ENCODE data around the gene KRTAP1-4. TPM values are rescaled to one million over a fixed set of nuclear protein-coding genes. Genes with fewer than 3 reads are reported as not detected.

Gene KRTAP1-4
- total RNA-seq, 4 donors from 2014 or later = not detected

DNA sequence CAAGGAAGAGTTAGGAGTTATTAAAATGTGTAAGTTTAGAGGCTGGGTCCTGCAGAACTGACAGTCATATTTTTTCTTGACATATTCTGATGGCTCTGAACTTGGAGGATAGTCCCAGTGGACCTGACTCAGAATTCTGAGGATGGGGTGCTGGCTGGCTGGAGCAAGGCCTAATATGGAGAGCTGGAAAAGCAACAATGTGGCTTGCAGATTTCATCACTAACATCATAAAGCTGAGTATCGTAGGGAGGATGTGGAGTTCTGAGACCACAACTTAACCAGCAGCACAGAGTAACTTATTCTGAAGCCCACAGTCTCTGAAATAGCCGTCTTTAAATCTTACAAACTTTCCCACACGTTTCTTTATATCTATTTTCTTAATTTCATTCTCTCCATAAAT lies 5.3 kb downstream of the KRTAP1-4 start:
- no peaks in the 10 kb centered on the region for H3K9me3 ChIP-seq
- intact Hi-C loops (cut with DNase I; ENCODE audit: low total_unique reads) = no loop called here
- TF ChIP-seq POLR2A (IDR thresholded peaks at IDR 0.05) (no peak), CTCF (IDR thresholded peaks at IDR 0.05) (no peak)
- no peak overlapping the region for H3K4me3 ChIP-seq
- no peak overlapping the region for H3K27ac ChIP-seq
- no peaks in the 10 kb centered on the region for H3K27me3 ChIP-seq
- no peaks in the 10 kb centered on the region for H3K4me1 ChIP-seq
- H3K36me3 ChIP-seq = no peaks in the 10 kb centered on the region
- no peak for DNase-seq

DNA sequence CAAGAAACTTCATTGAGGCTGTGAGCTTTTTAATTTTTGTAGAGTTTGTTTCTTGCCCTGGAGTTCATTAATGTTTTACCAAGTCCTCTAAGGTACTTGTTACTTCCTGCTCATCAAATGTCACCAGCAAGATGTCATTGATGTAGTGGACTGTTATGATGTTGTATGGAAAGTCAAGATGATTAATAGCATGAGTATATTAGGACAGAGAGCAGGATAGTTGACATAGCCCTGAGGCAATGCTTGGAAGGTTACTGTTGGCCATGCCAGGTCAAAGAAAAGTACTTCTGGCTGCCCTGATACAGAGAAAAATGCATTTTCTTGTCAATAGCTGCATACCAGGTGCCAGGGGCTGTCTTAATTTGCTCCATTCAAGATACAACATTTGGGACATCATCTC lies 9.7 kb downstream of the KRTAP1-4 start:
- DNase-seq = no peak
- no peak overlapping the region for H3K4me3 ChIP-seq
- intact Hi-C loops (cut with DNase I; ENCODE audit: low total_unique reads) = no loop called here
- H3K36me3 ChIP-seq = no peaks in the 10 kb centered on the region
- no peaks in the 10 kb centered on the region for H3K27me3 ChIP-seq
- H3K27ac ChIP-seq = no peak overlapping the region
- no peaks in the 10 kb centered on the region for H3K4me1 ChIP-seq
- H3K9me3 ChIP-seq = no peaks in the 10 kb centered on the region
- no peak for TF ChIP-seq POLR2A (IDR thresholded peaks at IDR 0.05)
- TF ChIP-seq CTCF (IDR thresholded peaks at IDR 0.05) = no peak

- H3K9me3 ChIP-seq = no peaks in the 10 kb centered on the region
- no peaks in the 10 kb centered on the region for H3K36me3 ChIP-seq
- H3K27ac ChIP-seq = no peak overlapping the region
- H3K4me3 ChIP-seq = no peak overlapping the region
- H3K4me1 ChIP-seq = no peaks in the 10 kb centered on the region
- intact Hi-C loops (cut with DNase I; ENCODE audit: low total_unique reads) = no loop called here
- DNase-seq = no peak
- H3K27me3 ChIP-seq = no peaks in the 10 kb centered on the region
- no peak for TF ChIP-seq POLR2A (IDR thresholded peaks at IDR 0.05)
- no peak for TF ChIP-seq CTCF (IDR thresholded peaks at IDR 0.05)
Observed at GRCh38 chr17:41019415-41019814, 10.6 kb downstream of the KRTAP1-4 start.

GRCh38 chr17:41018541-41018940 lies 11.5 kb downstream of the KRTAP1-4 start:
- H3K36me3 ChIP-seq = no peaks in the 10 kb centered on the region
- no peak overlapping the region for H3K27ac ChIP-seq
- TF ChIP-seq CTCF (IDR thresholded peaks at IDR 0.05) (no peak), POLR2A (IDR thresholded peaks at IDR 0.05) (no peak)
- H3K4me1 ChIP-seq = no peaks in the 10 kb centered on the region
- no peaks in the 10 kb centered on the region for H3K27me3 ChIP-seq
- no peak overlapping the region for H3K4me3 ChIP-seq
- DNase-seq = no peak
- intact Hi-C loops (cut with DNase I; ENCODE audit: low total_unique reads) = no loop called here
- no peaks in the 10 kb centered on the region for H3K9me3 ChIP-seq

DNA sequence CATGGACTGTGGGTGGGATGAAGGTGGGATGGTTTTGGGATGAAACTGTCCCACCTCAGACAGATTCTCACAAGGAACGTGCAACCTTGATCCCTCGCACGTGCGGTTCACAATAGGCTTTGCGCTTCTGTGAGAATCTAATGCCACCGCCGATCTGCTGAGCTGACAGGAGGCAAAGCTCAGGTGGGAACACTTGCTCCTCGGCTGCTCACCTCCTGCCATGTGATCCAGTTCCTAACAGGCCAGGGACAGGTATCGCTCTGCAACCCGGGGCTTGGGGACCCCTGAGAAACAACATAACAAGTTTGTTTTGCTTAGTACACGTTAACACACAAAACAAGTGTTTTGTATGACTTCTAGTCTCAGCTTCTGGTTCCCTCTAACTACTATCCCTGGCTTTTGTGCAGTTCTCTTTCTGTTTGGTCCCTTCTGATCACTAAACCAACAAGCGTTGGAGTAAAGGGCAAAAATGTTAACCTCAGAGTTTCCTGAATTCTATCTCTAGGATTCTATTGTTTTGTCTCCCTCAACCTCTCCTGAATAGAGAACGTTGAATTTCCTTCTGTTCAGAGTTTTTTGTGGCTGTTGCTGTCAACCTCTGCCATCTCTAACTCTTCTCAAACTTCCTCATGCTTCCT lies 13.3 kb downstream of the KRTAP1-4 start:
- Histone ChIP-seq H3K27ac (no peak overlapping the region), H3K4me1 (no peaks in the 10 kb centered on the region), H3K9me3 (no peaks in the 10 kb centered on the region), H3K27me3 (no peaks in the 10 kb centered on the region), H3K36me3 (no peaks in the 10 kb centered on the region), H3K4me3 (no peak overlapping the region)
- intact Hi-C loops (cut with DNase I; ENCODE audit: low total_unique reads) = no loop called here
- DNase-seq = no peak
- TF ChIP-seq POLR2A (IDR thresholded peaks at IDR 0.05) (no peak), CTCF (IDR thresholded peaks at IDR 0.05) (no peak)

Data from uterus (tissue), 4 donors.